Endothelial cell of hepatic sinusoid (primary cell): ENCODE data around the gene FKBP2.

Experiments
- in situ Hi-C: cut with HindIII; loops from 2 replicates; pipeline ENCODE4 v1.10.0; 2017; ENCODE audit warnings: low sequenced_read_pairs

Gene FKBP2

DNA sequence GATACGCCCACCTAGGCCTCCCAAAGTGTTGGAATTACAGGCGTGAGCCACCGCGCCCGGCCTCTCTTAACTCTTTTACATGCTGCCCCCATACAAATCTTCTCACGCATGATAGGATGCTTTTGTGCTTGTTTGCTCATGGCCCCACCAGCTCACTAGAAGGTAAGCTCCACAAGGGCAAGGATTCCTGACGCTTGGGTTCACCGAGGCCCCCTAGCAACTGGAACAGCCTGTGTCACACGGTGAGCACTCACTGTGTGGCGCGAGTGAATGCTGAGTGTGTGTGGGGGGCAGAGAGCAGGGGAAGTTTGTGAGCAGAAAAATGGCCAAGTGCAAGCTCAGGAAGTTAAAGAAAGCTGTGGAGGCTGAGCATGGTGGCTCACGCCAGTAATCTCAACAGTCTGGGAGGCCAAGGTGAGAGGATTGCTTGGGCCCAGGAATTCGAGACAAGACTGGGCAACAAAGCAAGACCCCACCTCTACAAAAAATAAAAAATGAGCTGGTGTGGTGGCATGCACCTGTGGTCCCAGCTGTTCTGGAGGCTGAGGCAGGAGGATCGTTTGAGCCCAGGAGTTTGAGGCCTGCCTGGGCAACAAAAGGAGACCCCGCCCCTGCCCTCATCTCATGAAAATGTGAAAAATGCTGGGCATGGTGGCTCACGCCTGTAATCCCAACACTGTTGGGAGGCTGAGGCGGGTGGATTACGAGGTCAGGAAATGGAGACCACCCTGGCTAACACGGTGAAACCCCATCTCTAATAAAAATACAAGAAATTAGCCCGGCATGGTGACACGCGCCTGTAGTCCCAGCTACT, 41.3 kb downstream of the FKBP2 start:
- in situ Hi-C loops = no loop called here

DNA sequence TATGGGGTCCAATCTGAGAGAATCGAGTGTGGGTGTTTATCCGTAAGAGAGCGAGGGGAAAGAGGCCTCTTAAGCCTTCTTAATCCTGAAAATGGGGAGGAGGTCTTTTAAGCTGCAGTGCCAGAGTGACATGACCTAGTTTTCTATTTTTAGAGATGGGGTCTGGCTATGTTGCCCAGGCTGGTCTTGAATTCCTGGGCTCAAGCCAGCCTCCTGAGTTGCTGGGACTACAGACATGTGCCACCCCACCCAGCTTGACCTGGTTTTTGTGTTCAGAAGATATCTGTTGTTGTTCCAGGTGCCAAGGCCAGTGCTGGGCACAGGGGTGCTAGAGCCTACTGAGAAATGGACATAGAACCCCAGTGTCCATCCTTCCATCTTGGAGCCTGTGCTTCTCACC, 42.2 kb downstream of the FKBP2 start:
- in situ Hi-C loops = no loop called here

DNA sequence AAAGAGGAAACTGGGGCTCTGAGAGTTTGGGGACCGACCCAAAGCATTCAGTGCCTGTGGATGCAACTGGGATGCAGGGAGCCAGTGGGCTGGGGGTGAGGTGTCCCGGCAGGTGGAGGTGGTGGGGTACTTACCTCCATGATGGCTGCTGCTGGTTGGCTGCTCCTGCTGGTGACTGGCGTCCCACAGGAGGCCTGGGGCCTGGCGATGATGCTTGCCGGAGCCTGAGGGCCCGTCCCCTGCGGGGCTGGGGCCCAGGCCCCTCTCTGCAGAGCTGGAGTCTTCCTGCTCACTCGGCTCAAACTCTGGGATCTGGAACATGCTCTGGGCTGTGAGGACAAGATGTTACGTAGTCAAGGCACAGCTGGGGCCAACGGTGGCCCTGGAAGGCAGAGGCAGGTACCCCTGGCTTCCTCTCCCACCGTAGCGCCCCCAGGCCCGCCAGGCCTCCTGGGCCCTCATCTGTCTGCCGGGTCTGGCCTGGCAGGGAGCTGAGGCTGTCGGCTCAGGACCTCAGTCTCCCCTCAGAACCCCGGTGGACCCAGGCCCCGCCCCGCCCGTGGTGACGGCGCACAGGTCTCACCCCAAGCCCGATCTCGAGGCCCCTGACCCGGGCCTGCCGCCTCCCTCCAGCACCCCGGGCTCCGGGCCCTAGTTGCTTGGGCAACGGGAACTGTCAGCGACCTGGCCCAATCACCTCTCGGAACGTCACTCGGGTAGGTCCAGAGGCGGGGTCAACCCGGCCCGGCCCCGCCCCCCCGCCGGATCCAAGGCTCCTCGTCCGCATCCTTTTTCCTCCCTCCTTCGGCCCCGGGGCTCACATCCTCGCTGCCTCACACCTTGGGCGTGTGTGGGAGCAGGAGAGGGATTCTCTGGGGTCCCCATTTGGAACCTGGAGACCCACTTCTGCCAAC, 43.4 kb downstream of the FKBP2 start, which contains the start of gene BAD:
Gene BAD (minus strand): TSS at position 618 of the 914 bp plus-strand sequence. CDS start 297 bp downstream, at position 321.
- in situ Hi-C loops = no loop called here

DNA sequence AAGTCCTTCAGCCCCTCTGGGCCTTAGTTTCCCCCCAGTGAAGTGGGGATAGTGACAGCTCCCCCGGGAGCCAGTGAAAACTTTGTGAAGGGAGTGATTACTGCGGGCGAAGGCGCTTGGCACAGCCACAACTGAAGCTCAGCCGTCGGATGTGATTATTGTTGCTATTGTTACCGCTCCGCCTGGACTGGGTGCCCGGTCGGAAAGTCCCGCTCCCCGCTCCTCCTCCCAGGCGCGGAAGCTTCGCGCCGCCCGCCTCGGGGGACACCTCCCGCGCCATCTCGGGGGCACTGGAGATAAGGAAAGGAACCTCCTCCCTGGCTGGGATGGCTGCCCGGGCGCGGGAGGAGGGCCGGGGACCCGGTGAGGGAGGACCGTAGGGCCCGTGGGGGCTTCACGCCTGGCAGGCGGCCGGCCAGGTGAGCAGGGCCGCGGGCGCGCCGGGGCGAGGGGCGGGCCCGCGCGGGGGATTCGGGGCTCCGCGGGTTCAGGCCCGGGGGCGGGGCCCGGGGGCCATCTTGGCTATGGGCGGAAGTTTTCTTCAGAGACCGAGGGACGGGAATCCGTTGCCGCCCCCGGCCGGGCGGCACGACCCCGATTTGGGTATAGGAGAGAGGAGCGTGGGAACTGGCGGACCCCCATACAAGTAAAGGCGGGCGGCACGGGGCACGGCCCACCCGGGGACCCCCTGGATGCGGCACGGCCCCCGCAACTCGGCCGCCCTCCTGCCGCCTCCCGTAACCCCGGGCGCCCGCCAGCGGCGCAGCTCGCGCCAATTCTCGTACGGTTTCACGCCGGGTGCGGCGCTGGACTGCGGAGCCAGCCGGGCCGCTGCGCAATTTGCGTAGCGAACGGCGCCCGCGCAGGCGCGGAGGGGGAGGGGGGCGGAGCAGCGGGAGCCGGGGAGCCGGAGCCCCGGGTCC, 44.3 kb downstream of the FKBP2 start, which contains the start of gene GPR137:
Gene GPR137 (plus strand): TSS at position 887 of the 923 bp plus-strand sequence. CDS start 677 bp downstream, outside the sequence.
- in situ Hi-C loops = no loop called here

DNA sequence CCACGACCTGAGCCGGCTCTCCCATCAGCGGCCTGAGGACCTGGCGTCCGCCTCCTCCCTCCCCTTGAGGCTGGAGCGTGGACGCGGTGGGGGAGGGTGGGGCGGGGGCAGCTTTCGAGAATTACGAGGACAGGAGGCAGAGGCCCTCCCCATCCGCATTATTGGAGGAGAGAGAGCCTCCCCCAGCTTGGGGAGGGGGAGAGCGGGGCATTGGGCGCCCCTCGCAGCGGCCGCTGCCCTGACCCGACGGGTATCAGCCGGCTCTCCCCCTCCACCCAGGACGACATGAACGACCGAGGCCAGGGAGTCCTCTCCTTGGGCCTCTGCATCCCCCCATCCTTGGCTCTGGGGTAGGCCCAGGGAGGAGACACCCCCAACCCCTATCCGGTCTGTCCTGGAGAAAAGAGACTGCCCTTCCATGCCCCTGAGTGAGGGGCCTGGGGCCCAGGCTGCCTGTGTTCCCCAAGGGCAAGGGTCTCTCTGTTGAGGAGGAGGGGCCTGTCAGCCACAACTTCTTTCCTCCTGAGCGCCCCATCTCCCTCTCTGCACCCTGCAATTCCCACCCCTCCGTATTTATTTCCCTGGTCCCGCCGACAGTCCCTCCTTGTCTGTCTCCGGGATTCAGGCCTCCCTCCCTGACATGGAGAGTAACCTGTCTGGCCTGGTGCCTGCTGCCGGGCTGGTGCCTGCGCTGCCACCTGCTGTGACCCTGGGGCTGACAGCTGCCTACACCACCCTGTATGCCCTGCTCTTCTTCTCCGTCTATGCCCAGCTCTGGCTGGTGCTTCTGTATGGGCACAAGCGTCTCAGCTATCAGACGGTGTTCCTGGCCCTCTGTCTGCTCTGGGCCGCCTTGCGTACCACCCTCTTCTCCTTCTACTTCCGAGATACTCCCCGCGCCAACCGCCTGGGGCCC, 45.2 kb downstream of the FKBP2 start:
- in situ Hi-C loops = no loop called here

DNA sequence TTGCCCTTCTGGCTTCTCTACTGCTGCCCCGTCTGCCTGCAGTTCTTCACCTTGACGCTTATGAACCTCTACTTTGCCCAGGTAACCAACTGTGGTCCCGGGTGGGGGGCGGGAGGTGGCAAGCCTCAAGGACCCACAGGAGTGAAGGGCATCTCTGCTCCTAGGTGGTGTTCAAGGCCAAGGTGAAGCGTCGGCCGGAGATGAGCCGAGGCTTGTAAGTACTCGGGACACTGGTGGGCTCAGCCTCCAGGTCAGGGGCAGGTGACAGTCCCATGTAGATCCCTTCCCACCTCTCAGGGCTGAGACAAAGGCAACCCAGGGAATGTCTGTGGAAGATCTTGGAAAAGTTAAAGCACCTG, 45.9 kb downstream of the FKBP2 start:
- in situ Hi-C loops = no loop called here

DNA sequence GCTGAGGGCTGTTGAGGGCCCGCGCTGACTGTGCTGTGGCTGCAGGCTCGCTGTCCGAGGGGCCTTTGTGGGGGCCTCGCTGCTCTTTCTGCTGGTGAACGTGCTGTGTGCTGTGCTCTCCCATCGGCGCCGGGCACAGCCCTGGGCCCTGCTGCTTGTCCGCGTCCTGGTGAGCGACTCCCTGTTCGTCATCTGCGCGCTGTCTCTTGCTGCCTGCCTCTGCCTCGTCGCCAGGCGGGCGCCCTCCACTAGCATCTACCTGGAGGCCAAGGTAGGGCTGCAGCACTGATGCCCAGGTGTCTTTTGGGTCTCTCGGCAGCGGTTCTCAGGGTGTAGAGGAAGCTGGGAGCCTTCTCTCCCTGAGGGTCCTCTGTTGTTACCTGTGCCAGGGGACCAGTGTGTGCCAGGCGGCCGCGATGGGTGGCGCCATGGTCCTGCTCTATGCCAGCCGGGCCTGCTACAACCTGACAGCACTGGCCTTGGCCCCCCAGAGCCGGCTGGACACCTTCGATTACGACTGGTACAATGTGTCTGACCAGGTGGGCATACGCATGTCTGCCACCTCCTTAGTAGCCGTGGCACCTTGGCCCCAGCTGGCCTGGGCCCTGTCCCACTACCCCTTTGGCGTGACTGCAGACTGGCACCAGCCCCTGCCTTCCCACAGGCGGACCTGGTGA, 46.9 kb downstream of the FKBP2 start:
- in situ Hi-C loops = no loop called here

DNA sequence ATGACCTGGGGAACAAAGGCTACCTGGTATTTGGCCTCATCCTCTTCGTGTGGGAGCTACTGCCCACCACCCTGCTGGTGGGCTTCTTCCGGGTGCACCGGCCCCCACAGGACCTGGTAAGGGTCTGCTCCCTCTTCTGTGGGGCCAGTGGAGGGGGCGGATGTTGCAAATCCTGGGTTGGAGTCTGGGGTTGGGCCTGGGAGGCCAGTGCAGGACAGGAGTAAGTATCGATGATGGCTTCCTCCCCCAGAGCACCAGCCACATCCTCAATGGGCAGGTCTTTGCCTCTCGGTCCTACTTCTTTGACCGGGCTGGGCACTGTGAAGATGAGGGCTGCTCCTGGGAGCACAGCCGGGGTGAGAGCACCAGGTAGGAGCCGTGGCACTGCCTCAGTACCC, 47.5 kb downstream of the FKBP2 start:
- in situ Hi-C loops = no loop called here

DNA sequence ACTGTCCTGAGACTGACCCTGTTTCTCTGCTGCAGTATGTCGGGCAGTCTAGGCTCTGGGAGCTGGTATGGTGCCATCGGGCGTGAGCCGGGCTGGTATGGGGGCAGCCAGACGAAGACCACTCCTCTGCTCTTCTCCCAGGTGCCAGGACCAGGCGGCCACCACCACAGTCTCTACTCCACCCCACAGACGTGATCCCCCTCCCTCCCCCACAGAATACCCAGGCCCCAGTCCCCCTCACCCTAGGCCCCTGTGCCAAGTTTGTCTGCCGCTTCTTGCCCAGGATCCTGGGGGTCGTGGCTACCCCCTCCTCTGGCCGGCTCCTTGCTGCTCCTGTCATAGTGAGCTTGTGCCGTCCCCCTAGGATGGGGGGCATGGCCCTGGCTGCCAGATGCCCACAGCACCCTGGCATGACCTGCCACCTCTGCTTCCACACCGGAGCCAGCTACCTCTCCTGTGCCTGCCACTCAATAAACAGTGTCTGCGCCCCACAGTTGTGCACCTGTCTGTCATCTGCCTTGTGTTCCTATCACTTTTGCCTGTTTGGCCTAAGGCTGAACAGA, 48.2 kb downstream of the FKBP2 start:
- in situ Hi-C loops = no loop called here

DNA sequence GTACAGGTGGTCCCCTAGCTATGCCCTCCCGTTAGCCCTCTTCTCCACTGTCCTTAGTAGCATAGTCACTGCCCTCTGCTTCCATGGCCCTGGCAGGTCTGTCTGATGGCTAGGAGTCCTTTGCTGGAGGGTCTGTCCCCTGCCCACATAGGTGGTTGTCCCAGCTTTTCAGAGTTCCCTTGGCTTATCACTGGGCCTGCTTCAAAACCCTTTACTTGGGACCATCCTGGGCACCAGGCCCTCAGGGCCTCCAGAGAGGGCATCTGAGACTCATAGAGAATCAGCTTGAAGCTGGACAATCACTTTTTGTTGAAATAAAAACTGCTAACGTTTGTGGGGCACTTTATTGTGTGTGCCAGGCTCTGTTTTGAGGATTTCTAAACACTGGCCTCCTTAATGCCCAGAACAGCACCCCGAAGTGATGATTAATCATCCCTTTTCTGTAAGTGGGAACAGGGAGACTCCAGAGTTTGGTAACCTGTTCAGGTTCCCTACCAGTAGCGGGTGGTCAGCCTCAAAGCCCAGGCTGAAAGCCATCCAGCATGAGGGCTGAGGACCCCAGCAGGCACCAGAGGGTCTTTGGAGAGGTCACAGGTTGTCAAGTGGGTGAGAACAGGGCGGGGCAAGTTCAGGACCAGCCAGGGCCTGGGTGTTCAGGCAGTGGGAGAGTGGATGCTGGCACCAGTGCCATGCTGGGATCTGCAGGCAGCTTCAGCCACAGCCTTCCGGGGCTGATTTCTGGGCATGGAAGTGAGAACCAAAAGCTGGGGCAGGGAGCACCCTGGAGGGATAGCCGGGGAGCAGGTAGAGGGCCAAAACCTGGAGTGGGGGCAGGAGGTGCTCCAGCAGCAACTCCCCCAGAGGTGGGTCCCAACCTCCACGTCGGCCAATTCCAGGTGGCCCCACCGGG, 49.7 kb downstream of the FKBP2 start:
- in situ Hi-C loops = no loop called here

DNA sequence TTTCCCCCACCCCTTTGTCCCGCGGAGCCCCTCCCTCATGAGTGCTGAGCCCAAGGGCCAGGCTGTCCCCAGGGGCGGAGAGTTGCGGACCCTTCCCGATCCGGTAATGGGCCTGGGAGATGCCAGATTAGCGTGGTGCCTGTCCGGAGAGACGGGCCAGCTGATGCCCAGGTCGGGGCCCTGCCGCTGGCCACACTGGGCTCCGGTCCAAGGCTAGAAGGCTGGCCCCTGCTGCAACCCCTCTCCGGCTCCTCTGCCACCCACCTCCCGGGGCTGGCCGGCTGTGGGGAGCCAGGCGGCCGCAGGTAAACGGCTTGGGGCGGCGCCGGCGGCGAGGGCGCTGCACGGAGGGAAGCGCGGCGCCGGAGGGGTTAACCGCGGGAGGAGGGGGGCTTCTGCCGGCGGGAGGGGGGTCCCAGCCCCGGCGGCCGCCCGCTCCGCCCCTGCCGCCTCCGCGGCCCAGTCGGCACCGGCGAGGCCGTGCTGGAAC, 50.4 kb downstream of the FKBP2 start, which contains the start of gene KCNK4:
Gene KCNK4 (plus strand): TSS at position 41 of the 490 bp plus-strand sequence. CDS start 1,717 bp downstream, outside the sequence.
- in situ Hi-C loops = no loop called here

DNA sequence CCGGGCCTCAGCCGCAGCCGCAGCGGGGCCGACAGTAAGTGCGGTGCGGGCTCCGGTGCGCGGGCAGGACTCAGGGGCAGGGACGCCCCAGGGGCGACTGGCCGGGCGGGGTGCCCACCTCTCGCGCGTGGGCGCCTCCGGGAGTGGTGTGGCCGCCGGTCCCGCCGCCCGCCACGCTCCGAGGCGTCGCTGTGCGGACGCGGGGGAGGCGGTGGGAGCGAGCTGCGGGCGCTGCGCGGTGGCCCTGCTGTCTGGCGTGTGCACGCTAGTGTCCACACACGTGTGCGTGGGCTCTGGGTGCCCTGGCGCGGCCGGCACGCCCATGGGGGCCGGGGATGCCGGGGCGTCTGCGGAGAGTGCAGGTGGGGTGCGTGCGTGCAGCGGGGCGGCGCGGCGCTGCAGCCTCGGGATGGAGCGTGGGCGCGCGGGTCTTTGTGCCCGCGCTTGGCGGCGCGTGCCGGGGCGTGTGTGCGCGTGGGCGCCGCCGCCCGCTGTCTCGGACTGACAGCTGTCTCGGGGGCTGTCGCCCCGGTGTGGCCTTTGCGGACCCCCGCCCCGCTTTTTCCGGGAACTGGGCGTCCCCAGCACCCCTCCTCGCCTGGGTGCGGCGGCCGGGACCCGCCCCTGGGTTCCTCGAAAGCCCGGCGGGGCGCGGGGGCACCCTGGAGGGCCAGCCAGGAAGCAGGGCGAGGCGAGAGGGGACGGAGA, 51.0 kb downstream of the FKBP2 start:
- in situ Hi-C loops = no loop called here

DNA sequence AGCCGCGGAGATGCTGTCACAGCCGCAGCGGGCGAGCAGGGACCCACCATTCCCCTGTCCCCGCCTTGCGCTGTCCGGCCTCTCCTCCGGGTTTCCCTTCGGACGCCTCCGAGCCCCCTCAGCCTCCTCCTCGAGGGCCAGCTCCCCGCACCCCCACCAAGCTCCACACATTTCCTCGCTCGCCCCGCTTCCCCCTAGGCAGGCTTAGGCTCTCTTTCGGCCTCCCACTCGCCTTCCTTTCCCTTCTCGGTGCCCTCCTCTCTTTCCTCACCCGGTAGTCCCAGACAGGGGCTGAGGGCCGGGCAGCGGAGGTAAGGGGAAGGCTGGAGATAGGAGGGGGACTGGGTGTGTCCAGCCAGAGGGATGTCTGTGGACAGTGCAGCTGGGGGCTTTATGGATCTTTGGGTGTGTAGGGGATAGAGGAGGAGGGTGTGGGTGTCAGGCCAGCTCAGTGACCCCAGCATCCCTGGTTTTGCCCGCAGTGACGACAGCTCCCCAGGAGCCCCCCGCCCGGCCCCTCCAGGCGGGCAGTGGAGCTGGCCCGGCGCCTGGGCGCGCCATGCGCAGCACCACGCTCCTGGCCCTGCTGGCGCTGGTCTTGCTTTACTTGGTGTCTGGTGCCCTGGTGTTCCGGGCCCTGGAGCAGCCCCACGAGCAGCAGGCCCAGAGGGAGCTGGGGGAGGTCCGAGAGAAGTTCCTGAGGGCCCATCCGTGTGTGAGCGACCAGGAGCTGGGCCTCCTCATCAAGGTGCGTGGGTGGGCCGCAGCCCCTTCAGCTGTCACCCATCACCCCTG, 51.8 kb downstream of the FKBP2 start:
- in situ Hi-C loops = no loop called here
